DOHH2 (cell line): ENCODE results near the gene AUTS2.

Experiments used
- H3F3A ChIP-seq: fragments of 200-600 bp; sonication (generic), shearing (Covaris generic); 2 replicates; pipeline ENCODE4 v1.6.0; 2016; ENCODE audit warnings: antibody characterized with exemption, mild to moderate bottlenecking; ENCODE audit not compliant: control insufficient read depth, insufficient read depth
- H3K27ac ChIP-seq: fragments of 200-600 bp; sonication (generic); 2 replicates; pipeline ENCODE4 v1.5.1; 2014; ENCODE audit warnings: low read depth, mild to moderate bottlenecking, low read length, moderate library complexity
- H3K27me3 ChIP-seq: fragments of 200-600 bp; sonication (generic); 2 replicates; pipeline ENCODE4 v1.6.1; 2014; ENCODE audit warnings: mild to moderate bottlenecking, low read length, mixed read lengths; ENCODE audit not compliant: control insufficient read depth
- H3K36me3 ChIP-seq: fragments of 200-600 bp; sonication (generic); 2 replicates; pipeline ENCODE4 v1.6.1; 2014; ENCODE audit warnings: mild to moderate bottlenecking, low read length, moderate library complexity, mixed read lengths; ENCODE audit not compliant: control insufficient read depth
- H3K4me1 ChIP-seq: fragments of 200-600 bp; sonication (generic); 2 replicates; pipeline ENCODE4 v1.6.1; 2014; ENCODE audit warnings: mild to moderate bottlenecking, low read length, mixed read lengths; ENCODE audit not compliant: control insufficient read depth
- H3K4me2 ChIP-seq: fragments of 200-600 bp; sonication (generic); 2 replicates; pipeline ENCODE4 v1.6.0; 2014; ENCODE audit warnings: mild to moderate bottlenecking, low read length, moderate library complexity
- H3K4me3 ChIP-seq: fragments of 200-600 bp; sonication (generic); 2 replicates; pipeline ENCODE4 v1.5.1; 2014; ENCODE audit warnings: mild to moderate bottlenecking, low read length, mixed read lengths
- H3K79me2 ChIP-seq: fragments of 200-600 bp; sonication (generic); 2 replicates; pipeline ENCODE4 v1.6.1; 2014; ENCODE audit warnings: mild to moderate bottlenecking, low read length, mixed read lengths; ENCODE audit not compliant: control insufficient read depth
- H3K9me2 ChIP-seq: fragments of 200-600 bp; sonication (generic); replicated peaks from 2 replicates; pipeline ENCODE4 v1.6.1; 2014; ENCODE audit warnings: mild to moderate bottlenecking, low read length, mixed read lengths; ENCODE audit not compliant: control insufficient read depth
- H3K9me3 ChIP-seq: fragments of 200-600 bp; sonication (generic); 2 replicates; pipeline ENCODE4 v1.6.1; 2014; ENCODE audit warnings: antibody characterized with exemption, low read length, mixed read lengths; ENCODE audit not compliant: control insufficient read depth, insufficient read depth
- H4K20me1 ChIP-seq: fragments of 200-600 bp; sonication (generic); 2 replicates; pipeline ENCODE4 v1.6.0; 2014; ENCODE audit warnings: low read depth, mild to moderate bottlenecking, antibody characterized with exemption, low read length, moderate library complexity; ENCODE audit not compliant: control insufficient read depth, insufficient read depth
- EZH2phosphoT487 ChIP-seq: fragments of 200-600 bp; sonication (generic); IDR thresholded peaks from 2 replicates; pipeline ENCODE4 v1.6.1; 2017; ENCODE audit warnings: borderline replicate concordance, mild to moderate bottlenecking, antibody characterized with exemption, low read length, moderate library complexity, mixed read lengths
- TF ChIP-seq, protein P1 (sequence below): fragments of 200-600 bp; sonication (generic); IDR thresholded peaks from one replicate; pipeline ENCODE4 v1.5.1; 2014; ENCODE audit warnings: antibody characterized with exemption, mild to moderate bottlenecking, low read depth, low read length; ENCODE audit not compliant: poor library complexity, severe bottlenecking

The AUTS2 gene

DNA sequence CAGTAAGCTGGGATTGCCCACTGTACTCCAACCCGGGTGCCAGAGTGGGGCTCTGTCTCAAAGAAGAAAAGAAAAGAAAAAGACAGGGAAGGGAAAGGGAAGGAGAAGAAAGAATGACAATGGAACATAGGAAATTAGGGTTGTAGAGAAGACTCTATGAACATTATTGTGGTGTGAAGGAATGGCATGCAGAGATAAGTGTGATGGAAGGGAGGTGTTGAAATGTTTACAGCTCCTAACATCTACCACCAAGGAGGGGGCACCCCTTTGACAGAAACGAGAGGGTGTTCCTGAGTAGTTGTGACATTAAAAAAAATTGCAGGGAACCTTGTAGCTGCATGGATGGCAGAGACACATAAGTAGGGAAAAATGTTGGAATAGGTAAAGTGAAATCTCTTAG is 27.5 kb downstream of the AUTS2 start:
- TF ChIP-seq, protein P1, sequence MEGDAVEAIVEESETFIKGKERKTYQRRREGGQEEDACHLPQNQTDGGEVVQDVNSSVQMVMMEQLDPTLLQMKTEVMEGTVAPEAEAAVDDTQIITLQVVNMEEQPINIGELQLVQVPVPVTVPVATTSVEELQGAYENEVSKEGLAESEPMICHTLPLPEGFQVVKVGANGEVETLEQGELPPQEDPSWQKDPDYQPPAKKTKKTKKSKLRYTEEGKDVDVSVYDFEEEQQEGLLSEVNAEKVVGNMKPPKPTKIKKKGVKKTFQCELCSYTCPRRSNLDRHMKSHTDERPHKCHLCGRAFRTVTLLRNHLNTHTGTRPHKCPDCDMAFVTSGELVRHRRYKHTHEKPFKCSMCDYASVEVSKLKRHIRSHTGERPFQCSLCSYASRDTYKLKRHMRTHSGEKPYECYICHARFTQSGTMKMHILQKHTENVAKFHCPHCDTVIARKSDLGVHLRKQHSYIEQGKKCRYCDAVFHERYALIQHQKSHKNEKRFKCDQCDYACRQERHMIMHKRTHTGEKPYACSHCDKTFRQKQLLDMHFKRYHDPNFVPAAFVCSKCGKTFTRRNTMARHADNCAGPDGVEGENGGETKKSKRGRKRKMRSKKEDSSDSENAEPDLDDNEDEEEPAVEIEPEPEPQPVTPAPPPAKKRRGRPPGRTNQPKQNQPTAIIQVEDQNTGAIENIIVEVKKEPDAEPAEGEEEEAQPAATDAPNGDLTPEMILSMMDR = no peak
- no peak for TF ChIP-seq EZH2phosphoT487
- H4K20me1 ChIP-seq = peaks cover 25% of the 10 kb centered on the region; the same call in 1 of the 2 replicates
- no peaks in the 10 kb centered on the region for H3K36me3 ChIP-seq
- H3K79me2 ChIP-seq = peaks cover 100% of the 10 kb centered on the region
- peaks cover 43% of the 10 kb centered on the region for H3K4me1 ChIP-seq
- no peaks in the 10 kb centered on the region for H3K9me3 ChIP-seq
- no peak overlapping the region for H3K4me3 ChIP-seq
- no peaks in the 10 kb centered on the region for H3K27me3 ChIP-seq
- H3K27ac ChIP-seq = no peak overlapping the region
- no peaks in the 10 kb centered on the region for H3K9me2 ChIP-seq
- no peak overlapping the region for H3K4me2 ChIP-seq
- no peaks in the 10 kb centered on the region for H3F3A ChIP-seq

DNA sequence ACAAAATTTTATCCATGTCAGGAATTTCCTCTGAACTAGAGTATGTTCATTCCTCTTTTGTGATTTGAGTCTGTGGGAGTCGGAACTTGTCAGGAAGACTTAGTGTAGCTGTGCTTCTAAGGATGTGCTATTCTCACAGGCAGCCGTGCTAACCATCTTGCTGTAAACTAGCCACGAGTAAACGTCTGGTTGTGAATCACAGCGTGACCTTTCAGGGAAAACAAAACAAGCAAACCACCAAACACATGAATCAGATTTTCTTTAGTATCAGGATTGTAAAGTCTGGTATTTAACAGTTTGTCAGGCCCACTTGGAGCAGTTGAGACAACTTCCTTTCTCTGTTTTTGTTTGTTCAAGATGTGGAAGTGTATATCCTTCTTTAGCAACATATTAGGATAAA is 32.0 kb downstream of the AUTS2 start:
- no peak overlapping the region for H3K27ac ChIP-seq
- no peak for TF ChIP-seq EZH2phosphoT487
- TF ChIP-seq, protein P1 = no peak
- H3K36me3 ChIP-seq = no peaks in the 10 kb centered on the region
- H3K9me3 ChIP-seq = no peaks in the 10 kb centered on the region
- no peaks in the 10 kb centered on the region for H3F3A ChIP-seq
- H3K27me3 ChIP-seq = no peaks in the 10 kb centered on the region
- no peak overlapping the region for H3K4me3 ChIP-seq
- peaks cover 21% of the 10 kb centered on the region for H3K4me1 ChIP-seq
- H3K9me2 ChIP-seq = no peaks in the 10 kb centered on the region
- H3K4me2 ChIP-seq = no peak overlapping the region
- H4K20me1 ChIP-seq = peaks cover 23% of the 10 kb centered on the region; the same call in 1 of the 2 replicates
- H3K79me2 ChIP-seq = peaks cover 98% of the 10 kb centered on the region

DNA sequence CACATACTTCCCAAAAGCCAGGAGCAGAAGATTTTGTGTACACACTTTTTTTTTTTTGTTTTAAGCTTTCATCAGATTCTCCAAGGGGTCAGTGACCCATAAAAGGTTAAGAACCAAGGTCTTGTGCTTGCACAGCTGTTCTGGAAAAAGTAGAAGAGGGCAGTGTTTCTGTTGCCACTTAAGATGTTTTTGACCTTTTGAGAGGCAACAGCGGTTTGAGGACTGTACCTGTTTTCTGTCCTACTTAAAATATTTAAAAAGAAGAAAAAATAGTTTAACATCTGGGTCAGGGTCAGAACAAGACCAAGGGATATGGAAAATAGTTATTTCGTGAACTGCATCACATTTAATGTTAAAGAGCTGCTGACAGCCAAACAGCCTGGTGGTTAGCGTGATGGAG is 32.9 kb downstream of the AUTS2 start:
- Histone ChIP-seq H3K79me2 (peaks cover 98% of the 10 kb centered on the region), H3K4me1 (peaks cover 21% of the 10 kb centered on the region), H3K4me2 (no peak overlapping the region)

More for the DNA sequence above, 32.9 kb downstream of the AUTS2 start:
- Histone ChIP-seq H3K27me3 (no peaks in the 10 kb centered on the region), H4K20me1 (peaks cover 23% of the 10 kb centered on the region; the same call in 1 of the 2 replicates), H3K4me3 (no peak overlapping the region), H3K36me3 (no peaks in the 10 kb centered on the region), H3K9me2 (no peaks in the 10 kb centered on the region), H3K27ac (no peak overlapping the region), H3K9me3 (no peaks in the 10 kb centered on the region), H3F3A (no peaks in the 10 kb centered on the region)
- no peak for TF ChIP-seq EZH2phosphoT487
- TF ChIP-seq, protein P1 = no peak
